ENCODE measurements around the gene ZNF385B.
A peak's percentile ranks its signal among the peaks of the same experiment; 100 is the strongest.
"Not testable (repeated sequence)": the region's sequence is repeated elsewhere in the genome, so short reads cannot be mapped to it uniquely, and the experiment has no call there.

The ZNF385B gene

GRCh38 chr2:179470089-179470488, 391.3 kb downstream of the ZNF385B start:
- no peak for DNase-seq

GRCh38 chr2:179467960-179468359, 393.5 kb downstream of the ZNF385B start:
- no peak for DNase-seq

- no peak for DNase-seq
Observed at GRCh38 chr2:179467111-179467510, 394.3 kb downstream of the ZNF385B start.

GRCh38 chr2:179461420-179461819, 400.0 kb downstream of the ZNF385B start:
- DNase-seq = no peak

DNA sequence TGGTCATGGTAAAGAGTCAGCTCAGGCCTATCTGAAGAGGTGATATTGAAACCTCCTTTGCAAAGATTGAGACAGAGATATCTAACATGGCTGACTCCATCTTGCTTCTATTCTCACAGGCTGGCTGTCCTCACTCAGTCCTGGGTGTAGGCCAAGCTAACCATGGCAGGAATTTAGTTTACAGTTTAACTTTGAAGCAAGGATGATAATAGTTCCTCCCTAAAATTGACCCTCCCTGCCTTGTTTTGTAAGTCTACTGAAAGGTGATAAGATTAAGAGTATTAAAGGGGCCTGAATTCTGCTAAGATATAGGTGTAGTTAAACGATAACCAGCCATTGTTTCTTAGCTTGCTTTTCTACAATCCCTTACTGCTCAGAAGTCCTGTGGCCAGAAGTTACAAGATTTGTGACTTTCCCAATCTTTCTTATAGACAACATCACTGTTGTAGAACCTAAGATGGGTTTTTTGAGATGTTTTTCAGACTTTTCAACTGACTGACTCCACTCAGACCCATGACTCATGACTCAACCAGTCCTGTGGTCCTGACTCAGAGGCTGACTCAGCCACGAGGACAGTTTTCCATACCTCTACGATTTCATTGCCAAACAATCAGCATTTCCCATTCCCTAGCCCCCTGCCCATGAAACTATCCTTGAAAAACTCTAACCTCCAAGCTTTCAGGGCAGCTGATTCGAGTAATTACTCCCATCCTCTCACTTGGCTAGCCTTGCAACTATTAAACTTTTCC, 401.1 kb downstream of the ZNF385B start:
- DNase-seq = no peak

DNA sequence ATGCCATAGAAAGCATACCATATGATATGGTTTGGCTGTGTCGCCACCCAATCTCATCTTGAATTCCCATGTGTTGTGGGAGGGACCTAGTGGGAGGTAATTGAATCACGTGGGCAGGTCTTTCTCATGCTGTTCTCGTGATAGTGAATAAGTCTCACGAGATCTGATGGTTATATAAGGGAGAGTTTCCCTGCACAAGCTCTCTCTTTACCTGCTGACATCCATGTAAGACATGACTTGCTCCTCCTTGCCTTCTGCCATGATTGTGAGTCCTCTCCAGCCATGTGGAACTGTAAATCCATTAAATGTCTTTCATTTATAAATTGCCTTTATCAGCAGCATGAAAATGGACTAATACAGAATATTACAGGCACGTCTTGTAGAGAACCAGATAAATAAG, 403.3 kb downstream of the ZNF385B start:
- DNase-seq = not testable (repeated sequence)

- DNase-seq = no peak
Observed at GRCh38 chr2:179455824-179456223, 405.6 kb downstream of the ZNF385B start.

DNA sequence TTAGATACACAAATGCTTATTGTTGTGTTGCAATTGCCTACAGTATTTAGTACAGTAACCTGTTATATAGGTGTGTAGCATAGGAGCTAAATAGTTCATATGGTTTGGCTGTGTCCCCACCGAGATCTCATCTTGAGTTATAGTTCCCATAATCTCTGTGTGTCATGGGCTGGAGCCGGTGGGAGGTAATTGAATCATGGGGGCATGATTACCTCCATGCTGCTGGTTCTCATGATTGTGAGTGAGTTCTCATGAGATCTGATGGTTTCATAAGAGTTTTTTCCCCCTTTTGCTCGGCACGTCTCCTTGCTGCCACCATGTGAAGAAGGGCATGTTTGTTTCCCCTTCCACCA, 406.3 kb downstream of the ZNF385B start:
- DNase-seq = no peak

- no peak for DNase-seq
Observed at GRCh38 chr2:179454443-179455171, 406.8 kb downstream of the ZNF385B start.

DNA sequence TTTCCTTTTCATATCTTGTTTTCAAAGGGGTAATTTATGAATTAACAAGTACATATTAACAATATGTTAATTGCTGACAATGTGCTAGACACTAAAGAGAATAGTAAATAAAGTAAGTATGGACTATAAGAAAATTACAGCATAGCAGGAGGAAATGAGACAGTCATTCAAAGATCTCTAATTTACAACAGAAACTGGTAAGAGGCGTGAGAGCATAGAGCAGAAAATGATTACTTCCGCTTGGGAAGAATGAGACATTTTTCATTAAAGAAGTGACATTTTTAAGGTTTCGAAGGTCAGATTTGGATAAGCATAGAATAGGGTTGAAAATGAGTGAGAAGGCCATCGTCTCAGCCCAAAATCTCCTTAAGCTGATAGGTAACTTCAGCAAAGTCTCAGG, 412.4 kb downstream of the ZNF385B start:
- DNase-seq = no peak

- DNase-seq = no peak
Observed at GRCh38 chr2:179447839-179448447, 413.5 kb downstream of the ZNF385B start.

DNA sequence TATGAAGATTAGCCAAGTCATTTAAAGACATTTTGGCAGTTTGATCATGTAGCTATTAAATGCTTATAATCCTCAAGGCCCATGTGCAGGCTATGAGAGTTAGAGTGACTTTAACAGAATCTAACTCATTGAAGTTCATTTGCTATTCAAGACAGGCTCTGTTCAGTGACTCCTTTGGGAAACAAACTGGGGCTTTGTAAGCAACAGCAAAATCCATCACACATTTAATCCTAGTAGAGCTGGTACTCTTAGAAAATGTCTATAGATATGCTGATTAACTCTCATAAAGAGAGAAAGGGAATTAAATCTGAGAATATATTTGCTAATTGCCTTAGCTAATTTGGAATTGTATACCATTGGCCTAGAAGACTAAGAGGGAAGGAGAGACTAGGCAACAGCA, 414.0 kb downstream of the ZNF385B start:
- DNase-seq = no peak

GRCh38 chr2:179446476-179447141, 414.8 kb downstream of the ZNF385B start:
- no peak for DNase-seq

DNA sequence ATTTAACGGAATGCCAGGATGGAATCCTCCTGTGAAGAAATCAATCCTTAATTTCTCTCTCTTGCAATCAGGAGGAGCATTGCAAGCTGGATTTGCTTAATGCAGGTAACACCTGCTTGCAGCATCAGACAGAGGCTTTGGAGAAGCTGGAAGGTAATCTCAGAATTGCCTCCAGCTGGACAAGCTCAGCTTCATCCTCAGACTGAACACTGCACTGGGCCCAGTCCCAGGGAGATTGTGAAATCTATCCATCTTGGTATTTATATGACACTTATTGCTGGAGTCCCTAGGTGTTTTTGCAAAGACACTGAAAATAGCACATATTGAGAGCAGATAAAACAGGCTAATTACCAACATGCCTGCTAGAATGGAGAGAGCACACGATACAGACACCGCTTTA, 417.4 kb downstream of the ZNF385B start:
- no peak for DNase-seq

GRCh38 chr2:179443180-179443579, 418.2 kb downstream of the ZNF385B start:
- DNase-seq = no peak

- DNase-seq = no peak
Observed at GRCh38 chr2:179442206-179442605, 419.2 kb downstream of the ZNF385B start.

- no peak for DNase-seq
Observed at GRCh38 chr2:179441551-179441950, 419.9 kb downstream of the ZNF385B start.

GRCh38 chr2:179440642-179441251, 420.7 kb downstream of the ZNF385B start:
- DNase-seq = peak; percentile 29

DNA sequence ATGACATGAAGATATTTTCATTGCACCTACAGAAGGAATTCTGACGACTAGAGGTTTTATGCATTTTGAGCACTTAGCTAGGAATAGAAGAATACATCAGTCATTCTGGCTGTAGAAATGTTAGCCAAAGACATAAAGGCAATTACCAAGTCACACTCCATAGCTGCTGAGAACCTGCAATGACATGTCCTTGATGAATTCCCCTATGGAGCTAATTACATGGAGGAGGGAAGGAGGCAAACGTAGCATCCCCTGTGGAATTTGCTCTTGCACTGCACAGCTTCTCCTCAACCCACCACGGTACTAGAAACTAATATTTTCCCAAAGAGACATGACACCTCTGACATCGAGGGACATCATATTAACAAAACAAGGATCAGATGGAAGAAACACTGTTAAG, 422.8 kb downstream of the ZNF385B start:
- no peak for DNase-seq

GRCh38 chr2:179437430-179437829, 424.0 kb downstream of the ZNF385B start:
- no peak for DNase-seq

DNA sequence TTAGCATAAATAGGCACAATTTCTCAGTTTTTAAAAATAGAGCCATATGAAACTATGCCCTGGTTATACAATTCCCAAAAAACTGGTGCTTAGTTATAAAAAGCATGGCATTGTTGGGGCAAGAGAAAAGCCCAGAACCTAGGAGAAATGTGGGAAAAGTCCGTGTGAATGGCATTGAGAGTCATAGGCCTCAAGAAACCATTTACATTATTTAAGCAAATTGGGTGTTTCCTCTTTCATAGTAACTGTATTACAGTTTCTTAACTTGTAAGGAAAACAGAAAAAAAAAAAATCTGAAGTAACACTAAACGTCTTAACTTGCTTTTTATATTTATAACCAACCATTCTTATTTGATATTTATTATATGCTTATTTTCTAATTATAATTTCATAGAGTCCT, 425.8 kb downstream of the ZNF385B start:
- DNase-seq = no peak

GRCh38 chr2:179435000-179435399, 426.4 kb downstream of the ZNF385B start:
- DNase-seq = no peak

GRCh38 chr2:179434357-179434756, 427.1 kb downstream of the ZNF385B start:
- DNase-seq = no peak

All from CD4-positive, alpha-beta T cell treated with Interleukin-21 for 1 hour (primary cell).